Measurements from ENCODE around the gene PHF23.
A peak's percentile ranks its signal among the peaks of the same experiment; 100 is the strongest.

The PHF23 gene

GRCh38 chr17:7204828-7205461 is 34.3 kb downstream of the PHF23 start:
- DNase-seq: peak; percentile 90

GRCh38 chr17:7204336-7204735 is 34.9 kb downstream of the PHF23 start:
- DNase-seq: no peak

GRCh38 chr17:7203391-7203790 is 35.9 kb downstream of the PHF23 start:
- DNase-seq: no peak

- no peak for DNase-seq
Observed at GRCh38 chr17:7196651-7197401, 42.4 kb downstream of the PHF23 start.

- no peak for DNase-seq
Observed at GRCh38 chr17:7195971-7196370, 43.3 kb downstream of the PHF23 start.

GRCh38 chr17:7192271-7192937 is 46.9 kb downstream of the PHF23 start:
- DNase-seq: no peak

- DNase-seq: no peak
Observed at GRCh38 chr17:7191571-7192270, 47.5 kb downstream of the PHF23 start.

- no peak for DNase-seq
Observed at GRCh38 chr17:7191069-7191468, 48.2 kb downstream of the PHF23 start.

- DNase-seq: no peak
Observed at GRCh38 chr17:7190276-7190917, 48.9 kb downstream of the PHF23 start.

- no peak for DNase-seq
Observed at GRCh38 chr17:7186241-7186640, 53.0 kb downstream of the PHF23 start.
